Epithelial cell of proximal tubule (primary cell): ENCODE measurements around the gene GLI3. TPM values are rescaled to one million over a fixed set of nuclear protein-coding genes. Genes with fewer than 3 reads are reported as not detected.

Experiments
- DNase-seq: peaks from one replicate; pipeline ENCODE4 v3.0.0-alpha.2; 2011; ENCODE audit warnings: low read depth
- H3K4me3 ChIP-seq: 2 replicates; pipeline ENCODE4 v1.5.1; 2011; ENCODE audit warnings: low read depth, mild to moderate bottlenecking, low read length
- CTCF ChIP-seq: conservative IDR thresholded peaks from 2 replicates; pipeline ENCODE4 v1.5.1; 2012; ENCODE audit warnings: low read depth, mild to moderate bottlenecking, low read length
- total RNA-seq: library from RNA; depleted of rRNA; stranded (reverse); fragments of >200 nt; gene quantifications from 2 replicates; pipeline ENCODE4 v1.2.3, GENCODE V29; 2015

Gene GLI3
- total RNA-seq, 1 donor from 2014 or later, result 2.6 TPM

DNA sequence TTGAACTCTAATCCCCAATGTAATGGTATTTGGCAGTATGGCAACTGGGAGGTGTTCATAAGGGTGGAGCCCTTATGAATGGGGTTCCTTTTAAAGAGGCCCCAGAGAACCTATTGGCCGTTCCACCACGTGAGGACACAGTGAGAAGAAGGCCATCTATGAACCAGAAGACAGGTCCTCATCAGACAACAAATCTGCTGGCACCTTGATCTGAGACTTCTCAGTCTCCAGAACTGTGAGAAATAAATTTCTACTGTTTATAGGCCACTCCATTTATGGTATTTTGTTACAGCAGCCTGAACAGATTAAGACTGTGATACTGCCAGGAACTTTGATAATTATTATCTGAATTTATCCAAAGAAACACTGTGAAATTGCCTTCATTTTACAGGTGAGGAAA lies 132.3 kb downstream of the GLI3 start:
- H3K4me3 ChIP-seq, result no peak overlapping the region
- DNase-seq, result no peak
- TF ChIP-seq CTCF, result no peak

- no peak for TF ChIP-seq CTCF
- no peak for DNase-seq
- H3K4me3 ChIP-seq, result no peak overlapping the region
Observed at GRCh38 chr7:42104231-42104630, 132.8 kb downstream of the GLI3 start.

DNA sequence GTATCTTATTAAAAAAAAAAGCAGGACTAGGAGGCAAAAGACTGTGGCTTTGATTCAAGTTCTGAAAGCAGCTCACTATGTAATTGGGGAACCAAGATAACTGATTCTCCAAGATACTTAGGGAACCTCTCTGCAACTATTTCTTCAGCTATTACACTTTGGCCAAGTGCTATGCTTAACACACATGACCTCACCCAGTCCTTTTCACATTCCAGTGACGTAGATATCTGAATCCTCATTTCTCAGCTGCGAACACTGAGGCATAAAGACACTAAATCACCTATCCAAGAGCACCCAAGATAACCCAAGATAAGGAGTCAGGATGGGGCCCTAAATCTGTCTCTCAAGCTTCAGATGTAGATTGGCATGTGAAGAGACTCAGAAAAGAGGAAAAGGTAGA lies 133.6 kb downstream of the GLI3 start:
- H3K4me3 ChIP-seq, result no peak overlapping the region
- TF ChIP-seq CTCF, result no peak
- DNase-seq, result no peak

- no peak for DNase-seq
- TF ChIP-seq CTCF, result no peak
- no peak overlapping the region for H3K4me3 ChIP-seq
Observed at GRCh38 chr7:42103020-42103419, 134.0 kb downstream of the GLI3 start.

GRCh38 chr7:42102301-42102700 lies 134.7 kb downstream of the GLI3 start:
- no peak for TF ChIP-seq CTCF
- no peak overlapping the region for H3K4me3 ChIP-seq
- no peak for DNase-seq

DNA sequence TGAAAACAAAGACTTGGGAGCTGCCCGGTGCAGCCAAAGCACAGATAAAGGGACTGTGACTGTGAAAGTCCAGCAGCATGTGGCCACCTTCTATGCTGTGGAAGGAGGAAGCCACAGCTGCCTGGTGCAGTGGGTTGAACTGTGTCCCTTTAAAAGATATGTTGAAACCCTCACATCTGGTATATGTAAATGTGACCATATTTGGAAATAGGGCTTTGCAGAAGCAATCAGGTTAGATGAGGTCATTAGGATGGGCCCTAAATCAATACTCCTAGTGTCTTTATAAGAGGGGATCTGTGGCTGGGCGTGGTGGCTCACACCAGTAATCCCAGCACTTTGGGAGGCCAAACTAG lies 136.9 kb downstream of the GLI3 start:
- H3K4me3 ChIP-seq, result no peak overlapping the region
- no peak for TF ChIP-seq CTCF
- no peak for DNase-seq

- TF ChIP-seq CTCF, result no peak
- no peak overlapping the region for H3K4me3 ChIP-seq
- DNase-seq, result no peak
Observed at GRCh38 chr7:42099470-42100155, 137.4 kb downstream of the GLI3 start.
